HepG2 (cell line): Measurements from ENCODE around the gene SAMSN1.

ENCODE experiments used
- FOXM1 ChIP-seq: sonication (generic); formaldehyde crosslinking; IDR thresholded peaks from 2 replicates; pipeline ENCODE4 v1.5.0; 2020; ENCODE audit warnings: missing genetic modification reagents
- GTF2F1 ChIP-seq: fragments of 150-350 bp; IDR thresholded peaks from 2 replicates; pipeline ENCODE4 v1.6.1; 2014; ENCODE audit warnings: low read length
- KLF6 ChIP-seq: IDR thresholded peaks from 2 replicates; pipeline ENCODE4 v1.8.0; 2016; ENCODE audit warnings: missing biosample characterization, missing genetic modification reagents
- PCBP1 ChIP-seq: fragments of 200-400 bp; formaldehyde crosslinking; IDR thresholded peaks from 2 replicates; pipeline ENCODE4 v1.6.1; 2017; ENCODE audit warnings: mild to moderate bottlenecking, low read depth, low read length, borderline replicate concordance
- POLR2A ChIP-seq, 2 experiments: IDR thresholded peaks; 2 replicates each; pipeline ENCODE4 v1.6.1; 2011; ENCODE audit warnings: low read depth in 2 of 2, low read length in 2 of 2, mild to moderate bottlenecking in 1 of 2, moderate library complexity in 1 of 2; ENCODE audit not compliant: insufficient read depth in 1 of 2
- RBAK ChIP-seq: sonication (generic); formaldehyde crosslinking; IDR thresholded peaks from 2 replicates; pipeline ENCODE4 v1.5.1; 2020; ENCODE audit warnings: mild to moderate bottlenecking, missing genetic modification reagents
- WIZ ChIP-seq: sonication (generic); formaldehyde crosslinking; IDR thresholded peaks from 2 replicates; pipeline ENCODE4 v1.5.1; 2020; ENCODE audit warnings: mild to moderate bottlenecking, missing genetic modification reagents
- ZNF274 ChIP-seq: sonication (generic); formaldehyde crosslinking; IDR thresholded peaks from 2 replicates; pipeline ENCODE4 v1.5.1; 2020; ENCODE audit warnings: mild to moderate bottlenecking, missing genetic modification reagents
- ZNF572 ChIP-seq: sonication (generic); formaldehyde crosslinking; IDR thresholded peaks from 2 replicates; pipeline ENCODE4 v1.5.1; 2020; ENCODE audit warnings: mild to moderate bottlenecking, missing genetic modification reagents
- ZNF749 ChIP-seq: sonication (generic); formaldehyde crosslinking; IDR thresholded peaks from 2 replicates; pipeline ENCODE4 v1.8.0; 2022; ENCODE audit warnings: mild to moderate bottlenecking, missing genetic modification reagents, moderate library complexity, borderline replicate concordance
- TF ChIP-seq, protein P1 (sequence below): sonication (generic); formaldehyde crosslinking; IDR thresholded peaks from 2 replicates; pipeline ENCODE4 v1.4.0; 2020; ENCODE audit warnings: missing genetic modification reagents
- TF ChIP-seq, protein P2 (sequence below): sonication (generic); formaldehyde crosslinking; IDR thresholded peaks from 2 replicates; pipeline ENCODE4 v1.5.0; 2020; ENCODE audit warnings: mild to moderate bottlenecking, missing genetic modification reagents, moderate library complexity

DNA sequence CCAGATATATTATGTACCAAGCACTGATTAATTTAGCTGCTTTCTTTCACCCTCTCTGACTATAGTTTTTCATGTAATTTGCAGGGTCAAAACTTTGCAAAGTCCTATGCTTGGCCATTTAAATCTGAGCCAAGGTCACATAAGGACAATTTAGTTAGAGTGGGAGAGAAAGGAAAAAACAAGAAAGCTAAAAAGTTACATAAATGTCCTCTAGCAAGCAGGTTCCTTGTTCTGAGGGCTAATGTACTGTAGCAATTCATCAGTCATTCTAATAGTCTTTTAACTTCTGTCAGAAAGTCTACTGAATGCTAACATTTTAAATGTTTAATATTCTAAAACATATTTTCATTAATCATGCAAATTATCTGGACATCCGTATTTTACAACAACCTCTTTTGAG is 68.3 kb downstream of the SAMSN1 start:
- TF ChIP-seq RBAK (no peak), KLF6 (CRISPR knock-in tag) (no peak), ZNF749 (CRISPR knock-in tag) (no peak), PCBP1 (no peak), GTF2F1 (no peak), ZNF274 (no peak), POLR2A (IDR thresholded peaks at IDR 0.05; ENCODE audit: insufficient read depth in 1 of 2, low read depth in 2 of 2, low read length in 2 of 2) (no peak), FOXM1 (CRISPR knock-in tag) (no peak), WIZ (CRISPR knock-in tag) (no peak), ZNF572 (CRISPR knock-in tag) (no peak)
- TF ChIP-seq, protein P1, sequence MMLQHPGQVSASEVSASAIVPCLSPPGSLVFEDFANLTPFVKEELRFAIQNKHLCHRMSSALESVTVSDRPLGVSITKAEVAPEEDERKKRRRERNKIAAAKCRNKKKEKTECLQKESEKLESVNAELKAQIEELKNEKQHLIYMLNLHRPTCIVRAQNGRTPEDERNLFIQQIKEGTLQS (CRISPR knock-in tag) = no peak
- TF ChIP-seq, protein P2, sequence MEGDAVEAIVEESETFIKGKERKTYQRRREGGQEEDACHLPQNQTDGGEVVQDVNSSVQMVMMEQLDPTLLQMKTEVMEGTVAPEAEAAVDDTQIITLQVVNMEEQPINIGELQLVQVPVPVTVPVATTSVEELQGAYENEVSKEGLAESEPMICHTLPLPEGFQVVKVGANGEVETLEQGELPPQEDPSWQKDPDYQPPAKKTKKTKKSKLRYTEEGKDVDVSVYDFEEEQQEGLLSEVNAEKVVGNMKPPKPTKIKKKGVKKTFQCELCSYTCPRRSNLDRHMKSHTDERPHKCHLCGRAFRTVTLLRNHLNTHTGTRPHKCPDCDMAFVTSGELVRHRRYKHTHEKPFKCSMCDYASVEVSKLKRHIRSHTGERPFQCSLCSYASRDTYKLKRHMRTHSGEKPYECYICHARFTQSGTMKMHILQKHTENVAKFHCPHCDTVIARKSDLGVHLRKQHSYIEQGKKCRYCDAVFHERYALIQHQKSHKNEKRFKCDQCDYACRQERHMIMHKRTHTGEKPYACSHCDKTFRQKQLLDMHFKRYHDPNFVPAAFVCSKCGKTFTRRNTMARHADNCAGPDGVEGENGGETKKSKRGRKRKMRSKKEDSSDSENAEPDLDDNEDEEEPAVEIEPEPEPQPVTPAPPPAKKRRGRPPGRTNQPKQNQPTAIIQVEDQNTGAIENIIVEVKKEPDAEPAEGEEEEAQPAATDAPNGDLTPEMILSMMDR (CRISPR knock-in tag) = no peak
